Stimulated activated CD8-positive, alpha-beta memory T cell treated with anti-CD3 and anti-CD28 coated beads, Interleukin-2, amount 100 ng/mL, for 48 hours (primary cell): ENCODE measurements around the gene IQGAP1.
"Not testable (repeated sequence)": the region's sequence is repeated elsewhere in the genome, so short reads cannot be mapped to it uniquely, and the experiment has no call there.

Source experiments
- DNase-seq, 2 donors: peaks; one replicate each; pipeline ENCODE4 v3.0.0-alpha.2; 2020; ENCODE audit warnings: low read depth in 2 of 2

Gene IQGAP1

DNA sequence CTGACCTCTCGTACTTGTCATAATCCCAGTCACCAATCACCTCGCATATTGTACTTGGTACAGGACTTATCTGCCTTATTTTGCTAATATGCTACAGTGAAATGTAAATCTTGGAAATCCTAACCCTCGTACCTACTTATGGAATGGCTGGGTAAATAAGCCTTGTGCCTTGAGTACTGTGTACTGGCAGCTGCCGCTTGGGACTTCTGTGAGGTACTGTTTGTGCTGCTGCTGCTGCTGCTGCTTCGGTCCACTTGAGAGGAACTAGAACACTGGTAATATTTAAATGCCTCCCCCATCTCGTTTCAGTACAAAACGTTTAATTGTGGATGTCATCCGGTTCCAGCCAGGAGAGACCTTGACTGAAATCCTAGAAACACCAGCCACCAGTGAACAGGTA is 99.1 kb downstream of the IQGAP1 start:
- no peak for DNase-seq

DNA sequence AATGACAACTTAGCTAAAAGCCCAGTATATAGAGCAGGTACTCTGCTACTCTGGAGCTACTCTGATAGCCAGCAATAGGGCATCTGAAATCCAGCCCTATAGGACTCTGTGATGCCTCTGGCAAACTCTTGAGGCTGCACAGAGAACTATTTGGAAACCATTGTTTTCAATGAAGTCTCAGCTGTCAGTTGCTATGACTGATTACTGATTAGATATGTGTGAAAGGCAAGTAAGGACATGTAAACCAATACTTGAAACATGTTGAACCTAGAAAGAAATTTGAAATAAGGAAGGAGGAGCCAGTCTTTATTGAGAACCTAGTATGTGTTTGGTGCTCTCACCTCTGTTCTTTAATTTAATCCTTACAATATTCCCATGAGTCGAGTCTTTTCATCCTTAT is 101.5 kb downstream of the IQGAP1 start:
- DNase-seq: no peak

DNA sequence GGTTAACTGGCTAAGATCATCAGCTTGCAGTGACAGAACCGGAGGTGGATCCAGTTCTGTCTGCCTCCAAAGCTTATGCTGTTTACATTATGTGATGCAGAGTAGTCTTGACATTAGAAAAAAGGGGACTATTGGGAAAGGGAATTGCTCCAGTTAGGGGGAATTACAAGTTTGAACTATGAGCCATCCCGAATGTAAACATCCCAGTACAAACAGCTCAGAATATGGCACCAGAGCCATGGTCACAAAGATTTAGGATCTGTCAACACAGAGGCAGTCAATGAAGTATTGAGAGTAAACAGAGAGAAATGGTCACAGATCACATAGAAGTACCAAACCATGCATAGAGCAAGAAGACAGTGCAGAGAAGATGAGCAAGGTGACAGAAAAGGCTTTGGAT is 101.9 kb downstream of the IQGAP1 start:
- no peak for DNase-seq

DNA sequence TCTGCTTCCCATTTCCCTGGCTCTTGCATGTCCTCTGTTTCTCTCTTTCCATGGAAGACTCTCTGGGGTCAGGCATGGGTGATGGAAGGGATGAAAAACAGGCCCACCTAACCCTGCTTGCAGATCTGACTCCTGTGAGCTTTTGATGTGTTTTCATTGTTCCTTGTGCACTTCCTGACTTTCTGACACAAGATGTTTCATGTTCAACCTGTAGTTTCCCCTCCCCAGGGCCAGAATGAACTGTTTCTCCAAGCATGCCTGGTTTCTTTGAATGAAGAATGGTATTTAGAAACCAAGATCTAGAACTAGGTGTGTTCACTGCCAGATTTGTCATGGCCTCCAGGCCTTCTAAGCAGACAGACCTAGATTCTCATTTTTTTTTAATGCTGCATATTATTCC is 105.6 kb downstream of the IQGAP1 start:
- DNase-seq: no peak

DNA sequence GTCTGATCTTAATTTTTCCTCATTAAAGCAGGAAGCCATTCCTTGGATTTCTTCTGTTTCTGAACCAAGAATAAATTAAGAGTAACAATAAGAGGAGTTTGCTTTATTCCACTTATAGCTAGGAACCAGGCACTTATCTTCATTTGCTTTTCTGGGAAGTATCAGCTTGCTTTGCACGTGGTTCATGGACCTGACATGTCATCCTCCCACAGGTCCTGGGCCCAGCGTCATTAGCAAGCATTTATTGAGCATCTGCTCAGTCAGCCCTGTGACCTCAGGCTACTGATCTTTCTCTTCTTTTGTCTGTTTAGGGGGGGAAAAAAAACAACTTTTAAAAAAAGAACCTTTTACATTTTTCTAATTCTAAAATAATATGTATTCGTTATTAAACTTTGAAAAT is 107.0 kb downstream of the IQGAP1 start:
- no peak for DNase-seq

DNA sequence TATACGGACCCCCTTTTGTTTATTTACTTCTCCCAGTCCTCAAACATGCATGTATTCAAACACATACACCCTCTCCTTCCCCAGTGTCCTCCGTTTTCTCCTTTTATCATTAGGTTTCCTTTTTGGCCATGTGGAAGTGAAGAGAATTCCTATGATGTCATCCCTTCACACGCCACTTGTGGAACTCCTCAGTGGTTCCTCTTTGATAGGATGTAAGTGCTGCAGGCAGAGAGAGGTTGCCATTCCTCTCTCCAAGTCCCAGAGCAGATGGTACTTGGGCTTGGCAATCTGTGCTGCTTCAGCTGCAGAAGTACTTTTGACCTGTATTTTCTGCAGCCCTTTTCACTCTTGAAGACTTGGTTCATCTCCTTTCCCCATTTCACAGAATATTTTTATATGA is 108.7 kb downstream of the IQGAP1 start:
- DNase-seq: no peak

DNA sequence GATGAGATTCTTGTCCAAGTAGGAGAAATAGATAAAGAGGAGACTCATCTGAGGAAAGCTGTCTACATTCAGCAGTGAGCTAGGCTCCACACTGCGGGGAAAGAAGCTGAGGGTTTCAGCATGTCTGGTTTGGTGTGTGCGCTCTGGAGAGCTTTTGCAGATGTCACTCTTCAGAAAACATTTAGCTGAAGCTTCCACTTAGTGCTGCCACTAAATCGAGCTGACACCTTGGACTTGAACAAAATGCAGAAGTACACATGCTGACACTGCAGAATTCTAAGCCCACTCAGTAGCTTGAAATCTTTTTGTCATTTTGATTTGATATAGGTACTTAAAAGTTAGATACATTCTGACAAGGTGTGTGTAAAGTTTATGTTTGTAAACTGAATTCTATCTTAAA is 109.3 kb downstream of the IQGAP1 start:
- DNase-seq: no peak

DNA sequence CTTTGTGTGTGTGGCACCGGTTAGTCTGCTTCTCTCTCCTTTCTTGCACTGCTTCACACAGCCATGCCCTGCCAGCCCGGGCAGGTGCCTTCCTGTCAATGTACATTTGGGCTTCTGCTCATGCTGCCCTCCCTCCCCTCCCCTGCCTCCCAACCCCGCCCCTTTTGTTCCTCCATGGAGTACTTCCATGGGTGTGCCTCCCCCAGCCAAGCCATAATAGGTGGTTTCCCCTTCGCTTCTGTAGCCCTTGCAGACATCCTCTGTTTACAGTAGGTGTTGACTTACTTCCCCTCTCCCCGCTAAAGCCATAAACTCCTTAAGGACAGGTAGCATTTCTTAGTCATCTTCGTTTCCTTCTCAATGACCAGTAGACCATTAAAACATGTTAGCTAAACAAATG is 109.9 kb downstream of the IQGAP1 start:
- no peak for DNase-seq

DNA sequence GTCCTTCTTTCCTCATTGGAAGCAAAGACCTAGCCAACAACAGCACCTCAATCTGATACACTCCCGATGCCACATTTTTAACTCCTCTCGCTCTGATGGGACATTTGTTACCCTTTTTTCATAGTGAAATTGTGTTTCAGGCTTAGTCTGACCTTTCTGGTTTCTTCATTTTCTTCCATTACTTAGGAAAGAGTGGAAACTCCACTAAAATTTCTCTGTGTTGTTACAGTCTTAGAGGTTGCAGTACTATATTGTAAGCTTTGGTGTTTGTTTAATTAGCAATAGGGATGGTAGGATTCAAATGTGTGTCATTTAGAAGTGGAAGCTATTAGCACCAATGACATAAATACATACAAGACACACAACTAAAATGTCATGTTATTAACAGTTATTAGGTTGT is 112.1 kb downstream of the IQGAP1 start:
- DNase-seq: no peak

DNA sequence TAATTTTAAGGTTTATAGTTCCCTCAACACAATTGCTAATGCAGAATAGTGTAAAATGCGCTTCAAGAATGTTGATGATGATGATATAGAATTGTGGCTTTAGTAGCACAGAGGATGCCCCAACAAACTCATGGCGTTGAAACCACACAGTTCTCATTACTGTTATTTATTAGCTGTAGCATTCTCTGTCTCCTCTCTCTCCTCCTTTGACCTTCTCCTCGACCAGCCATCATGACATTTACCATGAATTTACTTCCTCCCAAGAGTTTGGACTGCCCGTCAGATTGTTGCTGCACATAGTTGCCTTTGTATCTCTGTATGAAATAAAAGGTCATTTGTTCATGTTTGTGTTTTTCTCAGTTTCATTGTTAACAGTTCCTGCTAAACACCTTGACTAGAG is 113.9 kb downstream of the IQGAP1 start:
- DNase-seq: no peak

DNA sequence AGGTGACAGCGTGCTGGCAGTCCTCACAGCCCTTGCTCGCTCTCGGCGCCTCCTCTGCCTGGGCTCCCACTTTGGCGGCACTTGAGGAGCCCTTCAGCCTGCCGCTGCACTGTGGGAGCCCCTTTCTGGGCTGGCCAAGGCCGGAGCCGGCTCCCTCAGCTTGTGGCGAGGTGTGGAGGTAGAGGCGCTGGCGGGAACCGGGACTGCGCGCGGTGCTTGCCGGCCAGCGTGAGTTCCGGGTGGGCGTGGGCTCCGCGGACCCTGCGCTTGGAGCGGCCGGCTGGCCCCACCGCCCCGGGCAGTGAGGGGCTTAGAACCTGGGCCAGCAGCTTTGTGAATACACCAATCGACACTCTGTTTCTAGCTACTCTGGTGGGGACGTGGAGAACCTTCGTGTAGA is 122.7 kb downstream of the IQGAP1 start:
- not testable (repeated sequence) for DNase-seq

DNA sequence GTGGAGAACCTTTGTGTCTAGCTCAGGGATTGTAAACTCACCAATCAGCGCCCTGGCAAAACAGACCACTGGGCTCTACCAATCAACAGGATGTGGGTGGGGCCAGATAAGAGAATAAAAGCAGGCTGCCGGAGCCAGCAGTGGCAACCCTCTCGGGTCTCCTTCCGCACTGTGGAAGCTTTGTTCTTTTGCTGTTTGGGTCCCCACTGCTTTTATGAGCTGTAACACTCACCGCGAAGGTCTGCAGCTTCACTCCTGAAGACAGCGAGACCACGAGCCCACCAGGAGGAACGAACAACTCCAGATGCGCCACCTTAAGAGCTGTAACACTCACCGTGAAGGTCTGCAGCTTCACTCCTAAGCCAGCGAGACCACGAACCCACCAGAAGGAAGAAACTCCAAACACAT is 123.2 kb downstream of the IQGAP1 start:
- DNase-seq: not testable (repeated sequence)

DNA sequence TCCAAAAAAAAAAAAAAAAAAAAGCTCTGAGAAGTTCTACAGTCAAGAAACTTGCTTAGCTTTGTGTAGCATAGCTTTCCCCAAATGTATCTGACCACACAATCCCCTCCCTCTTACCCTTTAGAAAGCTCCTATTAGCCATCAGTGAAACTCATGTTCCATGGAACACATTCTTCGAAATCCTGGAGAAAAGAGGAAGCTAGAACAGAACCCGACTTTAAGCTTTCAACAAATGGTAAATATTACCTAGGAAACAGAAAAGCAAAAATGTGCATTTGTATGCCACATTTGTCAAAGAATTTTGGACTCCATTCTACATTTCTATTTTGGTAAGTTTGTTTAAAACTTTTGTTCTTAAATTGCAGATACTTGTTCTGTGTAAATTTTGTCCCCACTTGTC is 124.2 kb downstream of the IQGAP1 start:
- DNase-seq: no peak

DNA sequence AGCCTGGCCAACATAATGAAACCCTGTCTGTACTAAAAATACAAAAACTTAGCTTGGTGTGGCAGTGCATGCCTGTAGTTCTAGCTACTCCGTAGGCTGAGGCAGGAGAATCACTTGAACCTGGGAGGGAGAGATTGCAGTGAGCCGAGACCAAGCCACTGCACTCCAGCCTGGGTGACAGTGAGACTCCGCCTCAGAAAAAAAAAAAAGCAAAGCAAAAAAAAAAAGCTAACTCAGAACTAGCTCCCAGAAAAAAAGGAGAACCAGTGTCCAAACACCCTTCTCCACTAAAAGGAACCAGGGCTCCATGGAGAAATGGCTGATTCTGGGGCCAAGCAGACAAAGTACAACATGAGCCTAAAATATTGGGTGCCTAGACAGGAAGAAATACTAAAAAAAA is 124.9 kb downstream of the IQGAP1 start:
- no peak for DNase-seq

DNA sequence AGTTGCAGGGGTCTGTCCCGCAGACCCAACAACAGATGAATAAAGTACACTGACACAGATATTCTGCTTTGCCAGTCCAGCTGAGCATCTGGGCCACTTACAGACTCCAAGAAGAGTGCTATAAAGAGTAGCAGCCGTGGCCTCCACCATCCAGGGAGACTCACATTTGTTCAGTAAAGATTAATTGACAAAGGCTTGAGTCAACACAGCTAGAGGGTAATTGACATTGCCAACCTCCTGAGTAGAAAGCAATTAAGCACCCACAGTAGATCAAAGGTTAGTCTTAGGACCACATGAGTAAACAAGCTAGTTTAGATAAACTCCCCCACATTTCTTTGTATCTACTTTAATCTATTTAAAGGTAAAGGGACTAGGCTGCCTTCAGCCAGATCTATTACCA is 125.4 kb downstream of the IQGAP1 start:
- DNase-seq: no peak

DNA sequence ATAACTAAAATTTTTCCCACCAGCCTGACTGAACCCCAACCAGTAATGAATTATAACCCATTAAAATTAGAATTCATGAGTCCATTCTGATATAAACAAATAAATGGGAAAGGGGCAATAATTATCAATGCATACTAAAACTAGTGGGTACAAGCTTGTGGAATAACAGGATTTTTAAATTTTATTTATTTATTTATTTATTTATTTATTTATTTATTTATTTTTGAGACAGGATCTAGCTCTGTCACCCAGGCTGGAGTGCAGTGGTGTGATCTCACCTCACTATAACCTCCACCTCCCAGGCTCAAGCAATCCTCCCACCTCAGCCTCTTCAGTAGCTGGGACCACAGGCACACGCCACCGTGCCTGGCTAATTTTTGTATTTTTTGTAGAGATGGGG is 125.9 kb downstream of the IQGAP1 start:
- not testable (repeated sequence) for DNase-seq

DNA sequence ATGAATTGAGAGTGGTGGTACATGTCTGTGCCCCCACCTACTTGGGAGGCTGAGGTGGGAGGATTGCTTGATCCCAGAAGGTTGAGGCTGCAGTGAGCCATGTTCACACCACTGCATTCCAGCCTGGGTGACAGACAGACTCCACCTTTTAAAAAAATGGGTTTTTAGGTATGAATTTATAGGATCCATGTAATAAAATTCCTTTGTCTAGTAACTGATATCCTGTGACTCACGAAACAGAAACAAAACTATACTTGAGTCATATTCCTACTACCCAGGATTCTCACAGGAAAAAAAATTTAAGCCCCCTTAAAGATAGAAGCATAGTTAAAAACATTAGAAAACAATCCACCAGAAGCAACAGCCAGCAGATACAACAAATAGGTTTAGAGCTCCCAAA is 131.6 kb downstream of the IQGAP1 start:
- DNase-seq: no peak

DNA sequence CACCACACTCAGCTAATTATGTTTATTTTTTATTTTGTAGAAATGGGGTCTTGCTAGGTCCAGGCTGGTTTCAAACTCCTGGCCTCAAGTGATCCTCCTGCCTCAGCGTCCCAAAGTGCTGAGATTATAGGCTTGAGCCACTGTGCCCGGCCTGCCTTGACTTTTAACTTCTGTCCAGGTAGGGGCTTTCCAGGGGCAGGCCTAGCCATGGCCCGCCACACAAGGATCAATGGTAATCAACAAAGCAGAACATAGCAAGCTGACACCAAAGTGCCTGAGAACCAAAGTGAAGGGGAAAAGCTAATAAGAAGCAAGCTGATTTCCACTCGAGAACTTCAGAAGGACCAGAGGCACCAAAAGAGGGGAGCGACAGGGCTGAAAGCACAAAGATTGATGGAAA is 132.3 kb downstream of the IQGAP1 start:
- DNase-seq: no peak

DNA sequence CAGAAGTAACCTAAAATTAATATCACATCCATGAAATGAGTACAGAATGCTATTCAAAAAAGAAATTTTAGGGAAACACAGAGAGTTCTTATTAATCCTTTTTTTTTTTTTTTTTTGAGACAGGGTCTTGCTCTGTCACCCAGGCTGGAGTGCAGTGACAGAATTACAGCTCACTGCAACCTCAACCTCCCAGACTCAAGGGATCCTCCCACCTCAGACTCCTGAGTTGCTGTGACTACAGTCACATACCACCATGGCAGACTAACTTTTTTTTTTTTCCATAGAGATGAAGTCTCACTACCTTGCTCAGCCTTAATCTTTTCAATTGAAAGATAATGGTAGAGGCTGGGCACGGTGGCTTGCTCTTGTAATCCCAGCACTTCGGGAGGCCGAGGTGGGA is 135.3 kb downstream of the IQGAP1 start:
- no peak for DNase-seq

DNA sequence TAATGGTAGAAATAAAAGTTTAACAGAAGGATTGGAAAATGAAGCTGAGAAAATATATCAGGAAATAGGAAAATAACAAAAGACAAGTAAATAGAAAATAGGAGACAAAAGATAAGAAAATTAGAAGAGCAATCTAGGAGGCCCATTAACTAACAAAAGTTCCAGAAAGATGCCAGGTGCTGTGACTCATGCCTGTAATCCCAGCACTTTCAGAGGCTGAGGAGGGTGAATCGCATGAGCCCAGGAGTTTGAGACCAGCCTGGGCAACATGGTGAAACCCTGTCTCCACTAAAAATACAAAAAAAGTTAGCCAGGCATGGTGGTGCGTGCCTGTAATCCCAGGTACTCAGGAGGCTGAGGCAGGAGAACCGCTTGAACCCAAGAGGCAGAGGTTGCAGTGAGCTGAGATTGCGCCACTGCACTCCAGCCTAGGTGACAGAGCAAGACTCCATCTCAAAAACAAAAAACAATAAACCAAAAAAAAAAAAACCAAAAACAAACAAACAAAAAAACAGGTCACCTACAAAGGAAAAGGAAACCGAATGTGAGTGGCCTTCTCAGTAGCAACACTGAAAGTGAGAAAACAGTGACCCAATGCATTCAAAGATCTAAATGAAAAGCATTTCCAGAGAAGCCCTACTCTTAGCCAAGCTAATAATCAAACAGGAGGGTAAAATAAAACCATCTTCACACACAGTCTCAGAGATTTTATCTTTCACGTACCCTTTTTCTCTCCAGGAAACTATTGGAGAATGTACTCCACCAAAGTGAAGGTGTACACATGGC is 136.2 kb downstream of the IQGAP1 start:
- not testable (repeated sequence) for DNase-seq

DNA sequence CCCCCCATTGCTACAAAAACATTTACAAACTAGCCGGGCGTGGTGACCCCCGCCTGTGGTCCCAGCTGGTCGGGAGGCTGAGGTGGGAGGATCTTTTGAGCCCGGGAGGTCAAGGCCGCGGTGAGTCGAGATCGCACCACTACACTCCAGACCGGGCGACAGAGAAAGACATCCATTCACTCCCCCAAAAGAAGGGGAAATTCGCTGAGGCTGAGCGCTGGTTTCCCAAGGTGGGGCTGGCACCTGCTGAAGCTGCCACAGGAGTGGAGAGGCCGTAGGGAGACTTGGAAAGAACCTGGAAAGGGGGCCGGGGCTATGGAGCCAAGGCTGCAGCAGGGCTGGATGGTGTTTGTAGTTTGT is 140.9 kb downstream of the IQGAP1 start:
- no peak for DNase-seq

DNA sequence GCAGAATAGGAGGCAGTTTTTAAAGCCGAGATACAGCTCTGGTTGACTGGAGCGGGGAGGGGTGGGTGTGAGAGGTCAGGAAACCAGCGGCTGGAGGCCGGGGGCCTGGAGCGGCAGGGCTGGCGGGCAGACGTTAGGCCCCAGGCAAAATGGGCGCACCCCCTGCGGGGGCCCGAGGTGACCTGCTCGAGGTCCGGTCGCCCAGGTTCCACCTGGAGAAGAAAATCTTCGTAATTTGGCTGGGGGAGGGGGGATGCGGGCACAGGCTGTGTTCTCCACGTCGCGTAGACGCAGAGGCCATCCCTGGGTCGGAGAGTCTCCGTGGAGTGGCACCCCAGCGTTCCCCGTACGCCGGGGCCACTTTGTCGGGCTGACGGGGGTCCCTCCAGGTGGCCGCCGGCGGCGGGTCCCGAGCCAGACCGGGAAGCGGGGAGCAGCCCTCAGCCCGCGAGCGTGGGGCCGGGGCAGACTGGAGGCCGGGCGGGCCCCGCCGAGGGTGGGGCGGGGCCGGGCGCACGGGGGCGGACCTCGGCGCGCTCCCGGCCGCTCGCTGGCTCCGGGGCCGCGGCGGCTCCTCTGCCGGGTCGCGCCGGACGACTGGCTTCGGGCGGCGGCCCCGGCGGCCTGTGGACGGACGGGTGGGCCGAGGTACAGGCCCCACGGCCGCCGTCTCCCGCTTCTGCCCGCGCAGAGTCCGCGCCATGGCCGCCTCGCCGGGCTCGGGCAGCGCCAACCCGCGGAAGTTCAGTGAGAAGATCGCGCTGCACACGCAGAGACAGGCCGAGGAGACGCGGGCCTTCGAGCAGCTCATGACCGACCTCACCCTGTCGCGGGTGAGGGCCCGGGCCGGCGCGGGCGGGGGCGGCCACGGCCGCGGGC is 141.6 kb downstream of the IQGAP1 start, which contains the start of gene CRTC3:
TSS of gene CRTC3 (plus strand) at position 553 of the 879 bp plus-strand sequence. CDS start at position 702, 149 bp downstream.
- peak; percentile 20 to 43 for DNase-seq
